Measurements from ENCODE around the gene PLPP4.

DNA sequence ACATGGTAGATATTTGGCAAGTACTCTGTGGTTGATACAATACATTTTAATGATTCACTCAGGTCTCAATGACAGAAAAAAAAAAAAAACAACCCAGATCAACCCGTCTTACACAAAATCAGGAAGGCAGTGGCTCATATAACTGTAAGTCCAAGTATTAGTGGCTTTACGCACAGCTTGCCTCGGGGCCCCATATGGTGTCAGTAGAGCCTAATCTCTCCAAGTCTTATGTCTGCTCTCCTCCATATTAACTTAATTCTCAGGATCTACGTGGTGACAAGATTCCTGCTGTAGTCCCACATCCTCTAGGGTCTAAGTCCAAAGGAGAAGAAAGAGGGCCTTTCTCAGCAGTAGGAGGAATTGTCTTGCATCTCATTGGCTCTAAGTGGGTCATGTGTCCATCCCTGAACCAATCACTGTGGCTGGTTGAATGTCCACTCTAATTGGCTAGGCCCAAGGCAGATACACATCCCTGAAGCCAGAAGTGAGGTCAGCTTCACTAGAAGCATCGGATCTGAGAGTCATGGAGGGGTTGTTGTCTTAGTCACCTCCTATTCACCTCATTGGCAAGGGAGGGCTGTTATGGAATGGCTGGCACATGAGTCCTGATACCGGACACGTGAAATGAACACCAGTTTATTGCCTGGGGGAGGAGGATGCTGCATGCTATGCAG lies 20.5 kb upstream of the PLPP4 start:
- TF ChIP-seq POLR2AphosphoS5 (IDR thresholded peaks at IDR 0.05), result no peak
- TF ChIP-seq, protein P1, sequence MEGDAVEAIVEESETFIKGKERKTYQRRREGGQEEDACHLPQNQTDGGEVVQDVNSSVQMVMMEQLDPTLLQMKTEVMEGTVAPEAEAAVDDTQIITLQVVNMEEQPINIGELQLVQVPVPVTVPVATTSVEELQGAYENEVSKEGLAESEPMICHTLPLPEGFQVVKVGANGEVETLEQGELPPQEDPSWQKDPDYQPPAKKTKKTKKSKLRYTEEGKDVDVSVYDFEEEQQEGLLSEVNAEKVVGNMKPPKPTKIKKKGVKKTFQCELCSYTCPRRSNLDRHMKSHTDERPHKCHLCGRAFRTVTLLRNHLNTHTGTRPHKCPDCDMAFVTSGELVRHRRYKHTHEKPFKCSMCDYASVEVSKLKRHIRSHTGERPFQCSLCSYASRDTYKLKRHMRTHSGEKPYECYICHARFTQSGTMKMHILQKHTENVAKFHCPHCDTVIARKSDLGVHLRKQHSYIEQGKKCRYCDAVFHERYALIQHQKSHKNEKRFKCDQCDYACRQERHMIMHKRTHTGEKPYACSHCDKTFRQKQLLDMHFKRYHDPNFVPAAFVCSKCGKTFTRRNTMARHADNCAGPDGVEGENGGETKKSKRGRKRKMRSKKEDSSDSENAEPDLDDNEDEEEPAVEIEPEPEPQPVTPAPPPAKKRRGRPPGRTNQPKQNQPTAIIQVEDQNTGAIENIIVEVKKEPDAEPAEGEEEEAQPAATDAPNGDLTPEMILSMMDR (IDR thresholded peaks at IDR 0.05), result no peak

All from upper lobe of left lung (tissue), 4 donors.